Thoracic aorta (tissue), 2 donors: Measurements from ENCODE around the gene IQUB. TPM values are rescaled to one million over a fixed set of nuclear protein-coding genes. Genes with fewer than 3 reads are reported as not detected.

Experiments
- ATAC-seq: fragments of 150-250 bp; one replicate; pipeline ENCODE4 v1.8.0; 2017; ENCODE audit warnings: low read depth; ENCODE audit not compliant: insufficient number of reproducible peaks, low FRiP score
- DNase-seq: peaks from one replicate; pipeline ENCODE4 v3.0.0-alpha.2; 2020; ENCODE audit warnings: low spot score
- H3K27ac ChIP-seq, 2 donors: fragments of 200-600 bp; sonication (generic); 1 replicate in 1 of 2; 2 replicates in 1 of 2; pipeline ENCODE4 v1.5.1; 2016; ENCODE audit warnings: mild to moderate bottlenecking in 2 of 2, moderate library complexity in 2 of 2
- H3K27me3 ChIP-seq: fragments of 200-600 bp; sonication (generic); replicated peaks from 2 replicates; pipeline ENCODE4 v1.6.0; 2016; ENCODE audit warnings: mild to moderate bottlenecking; ENCODE audit not compliant: insufficient read depth
- H3K36me3 ChIP-seq: fragments of 200-600 bp; sonication (generic); one replicate; pipeline ENCODE4 v1.5.1; 2016
- H3K4me1 ChIP-seq, 2 donors: fragments of 200-600 bp; sonication (generic); 1 replicate in 1 of 2; 2 replicates in 1 of 2; pipeline versions ENCODE4 v1.5.1 to v1.6.0; 2016; ENCODE audit warnings: low read depth in 2 of 2, mild to moderate bottlenecking in 1 of 2; ENCODE audit not compliant: control insufficient read depth in 1 of 2
- H3K4me3 ChIP-seq: fragments of 200-600 bp; sonication (generic); 2 replicates; pipeline ENCODE4 v1.5.1; 2016; ENCODE audit warnings: mild to moderate bottlenecking
- H3K9me3 ChIP-seq: fragments of 200-600 bp; sonication (generic); 2 replicates; pipeline ENCODE4 v1.5.1; 2016
- total RNA-seq, 2 donors: library from RNA; depleted of rRNA; stranded (reverse); fragments of >200 nt; gene quantifications; one replicate each; pipeline versions ENCODE4 v1.1.0 to v1.2.3, GENCODE V29; 2016
- TF ChIP-seq, protein P1 (sequence below): fragments of 200-600 bp; sonication (generic); IDR thresholded peaks from one replicate; pipeline ENCODE4 v1.5.1; 2019; ENCODE audit warnings: antibody characterized with exemption

IQUB gene
- total RNA-seq, 2 donors from 2014 or later = 0.21 to 1.4 TPM

GRCh38 chr7:123472327-123472726 lies 62.1 kb downstream of the IQUB start:
- DNase-seq = no peak
- no peak for ATAC-seq
- H3K27ac ChIP-seq = no peak overlapping the region

GRCh38 chr7:123468303-123468702 lies 66.1 kb downstream of the IQUB start:
- Histone ChIP-seq H3K4me3 (no peak overlapping the region), H3K27me3 (no peaks in the 10 kb centered on the region), H3K9me3 (no peaks in the 10 kb centered on the region), H3K36me3 (no peaks in the 10 kb centered on the region), H3K27ac (no peak overlapping the region), H3K4me1 (no peaks in the 10 kb centered on the region)
- ATAC-seq = no peak
- no peak for DNase-seq
- TF ChIP-seq, protein P1, sequence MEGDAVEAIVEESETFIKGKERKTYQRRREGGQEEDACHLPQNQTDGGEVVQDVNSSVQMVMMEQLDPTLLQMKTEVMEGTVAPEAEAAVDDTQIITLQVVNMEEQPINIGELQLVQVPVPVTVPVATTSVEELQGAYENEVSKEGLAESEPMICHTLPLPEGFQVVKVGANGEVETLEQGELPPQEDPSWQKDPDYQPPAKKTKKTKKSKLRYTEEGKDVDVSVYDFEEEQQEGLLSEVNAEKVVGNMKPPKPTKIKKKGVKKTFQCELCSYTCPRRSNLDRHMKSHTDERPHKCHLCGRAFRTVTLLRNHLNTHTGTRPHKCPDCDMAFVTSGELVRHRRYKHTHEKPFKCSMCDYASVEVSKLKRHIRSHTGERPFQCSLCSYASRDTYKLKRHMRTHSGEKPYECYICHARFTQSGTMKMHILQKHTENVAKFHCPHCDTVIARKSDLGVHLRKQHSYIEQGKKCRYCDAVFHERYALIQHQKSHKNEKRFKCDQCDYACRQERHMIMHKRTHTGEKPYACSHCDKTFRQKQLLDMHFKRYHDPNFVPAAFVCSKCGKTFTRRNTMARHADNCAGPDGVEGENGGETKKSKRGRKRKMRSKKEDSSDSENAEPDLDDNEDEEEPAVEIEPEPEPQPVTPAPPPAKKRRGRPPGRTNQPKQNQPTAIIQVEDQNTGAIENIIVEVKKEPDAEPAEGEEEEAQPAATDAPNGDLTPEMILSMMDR = no peak

More at GRCh38 chr7:123472327-123472726, 62.1 kb downstream of the IQUB start:
- TF ChIP-seq, protein P1 = no peak
- H3K4me1 ChIP-seq = no peaks in the 10 kb centered on the region
- no peaks in the 10 kb centered on the region for H3K27me3 ChIP-seq
- no peak overlapping the region for H3K4me3 ChIP-seq
- no peaks in the 10 kb centered on the region for H3K9me3 ChIP-seq
- no peaks in the 10 kb centered on the region for H3K36me3 ChIP-seq

DNA sequence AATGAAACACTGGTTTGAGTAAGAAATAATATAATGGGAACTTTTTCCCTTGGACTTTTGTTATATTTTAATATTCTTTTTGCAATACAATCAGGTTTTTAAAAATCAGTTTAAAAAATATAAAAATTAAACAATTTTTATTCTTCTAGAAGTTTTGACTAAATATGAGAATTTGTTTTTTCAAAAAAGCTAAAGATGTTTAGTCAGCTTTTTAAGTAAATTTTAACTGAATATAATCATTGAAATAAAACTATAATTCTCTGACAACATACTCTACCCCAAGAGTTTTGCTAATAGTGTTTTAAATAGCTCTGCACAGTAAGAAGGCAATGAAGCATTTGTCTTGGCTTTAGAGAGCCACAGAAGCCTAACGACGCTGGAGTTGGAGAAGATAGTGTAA lies 70.5 kb downstream of the IQUB start:
- Histone ChIP-seq H3K9me3 (no peaks in the 10 kb centered on the region), H3K27ac (no peak overlapping the region), H3K4me3 (no peak overlapping the region), H3K4me1 (no peaks in the 10 kb centered on the region), H3K36me3 (no peaks in the 10 kb centered on the region), H3K27me3 (no peaks in the 10 kb centered on the region)
- TF ChIP-seq, protein P1 = no peak
- DNase-seq (no peak), ATAC-seq (no peak)

GRCh38 chr7:123460616-123461015 lies 73.8 kb downstream of the IQUB start:
- Histone ChIP-seq H3K27ac (no peak overlapping the region), H3K4me1 (no peaks in the 10 kb centered on the region), H3K27me3 (no peaks in the 10 kb centered on the region), H3K4me3 (no peak overlapping the region), H3K36me3 (no peaks in the 10 kb centered on the region), H3K9me3 (no peaks in the 10 kb centered on the region)
- TF ChIP-seq, protein P1 = no peak
- ATAC-seq = no peak
- DNase-seq = no peak

DNA sequence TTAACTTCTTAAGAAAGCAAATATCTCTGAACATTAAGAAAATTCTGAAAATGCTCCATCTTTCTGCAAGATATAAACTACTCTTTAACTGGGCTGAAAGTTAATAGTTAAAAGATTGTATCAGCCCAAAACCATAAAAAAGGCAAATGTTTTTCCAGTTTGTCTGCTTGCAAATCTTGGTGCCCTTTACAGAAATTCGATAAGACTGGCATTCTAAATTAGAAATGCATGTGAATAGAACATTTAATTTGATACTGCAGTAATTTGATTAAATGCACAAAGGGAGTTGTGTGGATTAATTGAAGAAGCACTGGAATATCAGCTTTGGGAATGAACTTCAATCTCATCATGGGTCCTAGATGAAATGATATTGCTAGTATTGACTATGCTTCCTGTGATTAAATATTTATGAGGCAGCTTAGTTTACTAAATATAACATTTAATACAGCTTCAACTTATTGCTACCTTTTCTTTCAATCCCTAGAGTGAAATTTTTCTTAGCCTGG lies 78.4 kb downstream of the IQUB start:
- Histone ChIP-seq H3K27me3 (no peaks in the 10 kb centered on the region), H3K27ac (no peak overlapping the region), H3K4me1 (no peaks in the 10 kb centered on the region), H3K9me3 (peaks cover 6% of the 10 kb centered on the region), H3K4me3 (no peak overlapping the region), H3K36me3 (no peaks in the 10 kb centered on the region)
- TF ChIP-seq, protein P1 = no peak
- DNase-seq (no peak), ATAC-seq (no peak)
